ENCODE data around the gene BCCIP.

Gene BCCIP

GRCh38 chr10:125775491-125776106 lies 47.7 kb upstream of the BCCIP start, which contains the start of gene MMP21:
MMP21 (minus strand) TSS chr10:125775821; CDS start chr10:125775821, 0 bp downstream.
- no peak within 1 kb of the TSS for H3K4me2 ChIP-seq (ENCODE audit: low read length, poor library complexity, severe bottlenecking)
- H3K27me3 ChIP-seq (ENCODE audit: control insufficient read depth in 1 of 2, insufficient read depth in 1 of 2, low read length in 2 of 2), result peaks cover 13 to 19% of the 10 kb centered on the region in 2 experiments
- H3K4me3 ChIP-seq (ENCODE audit: insufficient read depth in 1 of 2, low read depth in 1 of 2, low read length in 2 of 2), result no peak within 1 kb of the TSS
- H3K9me3 ChIP-seq (ENCODE audit: control insufficient read depth, low read length), result no peaks in the 10 kb centered on the region
- H3K27ac ChIP-seq (ENCODE audit: low read length, poor library complexity, severe bottlenecking), result no peak within 1 kb of the TSS
- H3K4ac ChIP-seq (ENCODE audit: low read depth in 1 of 2, low read length in 2 of 2), result no peak within 1 kb of the TSS
- no peak within 1 kb of the TSS for H3K23ac ChIP-seq (ENCODE audit: low read length in 2 of 2)
- H3K18ac ChIP-seq (ENCODE audit: low read depth in 1 of 2, low read length in 2 of 2), result no peak within 1 kb of the TSS
- H2BK120ac ChIP-seq (ENCODE audit: low read depth, low read length), result no peak within 1 kb of the TSS
- no peak within 1 kb of the TSS for H2BK12ac ChIP-seq (ENCODE audit: low read length in 2 of 2)
- DNase-seq, result no peak
- H3K4me1 ChIP-seq (ENCODE audit: control insufficient read depth, insufficient read depth, low read depth, low read length), result peaks cover 3% of the 10 kb centered on the region
- no peak within 1 kb of the TSS for H2BK5ac ChIP-seq (ENCODE audit: low read depth, low read length, poor library complexity, severe bottlenecking)
- H2AFZ ChIP-seq (ENCODE audit: low read depth, low read length), result no peak within 1 kb of the TSS
- no peak within 1 kb of the TSS for H2AK5ac ChIP-seq (ENCODE audit: low read length, severe bottlenecking)
- WGBS, result 94% methylated on average over 26 of the region's 26 CpGs
- no peak within 1 kb of the TSS for H4K91ac ChIP-seq (ENCODE audit: low read length)
- H4K8ac ChIP-seq (ENCODE audit: low read length), result no peak within 1 kb of the TSS
- H3K79me1 ChIP-seq (replicated peaks; ENCODE audit: low read length, poor library complexity, severe bottlenecking), result no peaks in the 10 kb centered on the region
- H3K9ac ChIP-seq (ENCODE audit: low read length), result no peak within 1 kb of the TSS
- H3K36me3 ChIP-seq (ENCODE audit: control insufficient read depth in 1 of 2, insufficient read depth in 2 of 2, low read depth in 1 of 2, low read length in 2 of 2), result no peaks in the 10 kb centered on the region
- H3K14ac ChIP-seq (ENCODE audit: low read length in 2 of 2), result no peak within 1 kb of the TSS
- no peak within 1 kb of the TSS for H2BK15ac ChIP-seq (ENCODE audit: low read depth, poor library complexity, severe bottlenecking)

DNA sequence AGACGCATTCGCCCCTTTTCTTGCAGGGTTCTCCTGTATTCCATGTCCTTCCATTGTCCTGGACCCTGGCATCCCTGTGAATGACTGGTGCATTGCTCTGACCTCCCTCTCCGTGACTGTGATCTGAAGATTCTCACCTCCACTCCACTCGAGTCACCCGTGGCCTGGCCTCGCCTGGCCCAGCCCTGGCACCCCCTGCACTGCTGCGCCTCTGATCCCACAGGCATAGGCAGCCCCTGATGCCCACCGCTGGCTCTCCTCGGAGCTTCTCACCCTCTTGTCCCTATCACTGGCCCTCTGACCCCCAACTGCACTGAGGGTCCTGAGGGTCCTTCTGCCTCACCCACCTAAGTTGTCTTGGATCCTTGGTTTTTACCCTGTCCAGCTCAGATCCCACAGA lies 45.5 kb upstream of the BCCIP start:
- H2AFZ ChIP-seq (ENCODE audit: low read depth, low read length), result no peak overlapping the region
- H4K8ac ChIP-seq (ENCODE audit: low read length), result no peak overlapping the region
- no peak overlapping the region for H2AK5ac ChIP-seq (ENCODE audit: low read length, severe bottlenecking)
- no peaks in the 10 kb centered on the region for H3K9me3 ChIP-seq (ENCODE audit: control insufficient read depth, low read length)
- H3K27ac ChIP-seq (ENCODE audit: low read length, poor library complexity, severe bottlenecking), result no peak overlapping the region
- no peak overlapping the region for H2BK15ac ChIP-seq (ENCODE audit: low read depth, poor library complexity, severe bottlenecking)
- H3K9ac ChIP-seq (ENCODE audit: low read length), result no peak overlapping the region
- H2BK5ac ChIP-seq (ENCODE audit: low read depth, low read length, poor library complexity, severe bottlenecking), result no peak overlapping the region
- H3K4me2 ChIP-seq (ENCODE audit: low read length, poor library complexity, severe bottlenecking), result no peak overlapping the region
- H4K91ac ChIP-seq (ENCODE audit: low read length), result no peak overlapping the region
- H3K4ac ChIP-seq (ENCODE audit: low read depth in 1 of 2, low read length in 2 of 2), result no peak overlapping the region
- no peak overlapping the region for H3K18ac ChIP-seq (ENCODE audit: low read depth in 1 of 2, low read length in 2 of 2)
- WGBS, result 92% methylated on average over 9 of the region's 9 CpGs
- H3K79me1 ChIP-seq (replicated peaks; ENCODE audit: low read length, poor library complexity, severe bottlenecking), result no peaks in the 10 kb centered on the region
- H3K4me1 ChIP-seq (ENCODE audit: control insufficient read depth, insufficient read depth, low read depth, low read length), result peaks cover 3% of the 10 kb centered on the region
- no peaks in the 10 kb centered on the region for H3K36me3 ChIP-seq (ENCODE audit: control insufficient read depth in 1 of 2, insufficient read depth in 2 of 2, low read depth in 1 of 2, low read length in 2 of 2)
- no peak overlapping the region for H2BK120ac ChIP-seq (ENCODE audit: low read depth, low read length)
- no peak overlapping the region for H2BK12ac ChIP-seq (ENCODE audit: low read length in 2 of 2)
- no peak overlapping the region for H3K14ac ChIP-seq (ENCODE audit: low read length in 2 of 2)
- peaks cover 13 to 19% of the 10 kb centered on the region in 2 experiments for H3K27me3 ChIP-seq (ENCODE audit: control insufficient read depth in 1 of 2, insufficient read depth in 1 of 2, low read length in 2 of 2)
- no peak overlapping the region for H3K23ac ChIP-seq (ENCODE audit: low read length in 2 of 2)
- no peak overlapping the region for H3K4me3 ChIP-seq (ENCODE audit: insufficient read depth in 1 of 2, low read depth in 1 of 2, low read length in 2 of 2)
- DNase-seq, result no peak

DNA sequence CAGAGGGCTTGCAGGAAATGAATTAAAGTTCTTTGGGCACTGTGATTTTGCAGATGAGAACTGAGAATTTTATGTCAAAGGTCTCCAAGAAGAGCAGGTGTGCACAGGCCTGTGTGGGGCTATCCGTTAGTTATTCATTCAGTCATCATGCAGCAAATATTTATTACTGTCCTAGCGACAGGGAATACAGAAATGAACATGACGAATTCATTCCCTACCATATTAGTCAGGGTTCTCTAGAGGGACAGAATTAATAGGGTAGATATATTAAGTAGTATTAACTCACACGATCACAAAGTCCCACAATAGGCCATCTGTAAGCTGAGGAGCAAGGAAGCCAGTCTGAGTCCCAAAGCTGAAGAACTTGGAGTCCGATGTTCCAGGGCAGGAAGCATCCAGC lies 44.8 kb upstream of the BCCIP start:
- no peak overlapping the region for H2BK15ac ChIP-seq (ENCODE audit: low read depth, poor library complexity, severe bottlenecking)
- no peaks in the 10 kb centered on the region for H3K9me3 ChIP-seq (ENCODE audit: control insufficient read depth, low read length)
- no peak overlapping the region for H3K18ac ChIP-seq (ENCODE audit: low read depth in 1 of 2, low read length in 2 of 2)
- no peak overlapping the region for H2BK120ac ChIP-seq (ENCODE audit: low read depth, low read length)
- no peak overlapping the region for H3K27ac ChIP-seq (ENCODE audit: low read length, poor library complexity, severe bottlenecking)
- no peaks in the 10 kb centered on the region for H3K79me1 ChIP-seq (replicated peaks; ENCODE audit: low read length, poor library complexity, severe bottlenecking)
- H3K4me1 ChIP-seq (ENCODE audit: control insufficient read depth, insufficient read depth, low read depth, low read length), result peaks cover 4% of the 10 kb centered on the region
- H3K23ac ChIP-seq (ENCODE audit: low read length in 2 of 2), result no peak overlapping the region
- no peak overlapping the region for H3K4ac ChIP-seq (ENCODE audit: low read depth in 1 of 2, low read length in 2 of 2)
- H2BK12ac ChIP-seq (ENCODE audit: low read length in 2 of 2), result no peak overlapping the region
- no peak overlapping the region for H2AK5ac ChIP-seq (ENCODE audit: low read length, severe bottlenecking)
- H3K4me2 ChIP-seq (ENCODE audit: low read length, poor library complexity, severe bottlenecking), result no peak overlapping the region
- H4K91ac ChIP-seq (ENCODE audit: low read length), result no peak overlapping the region
- no peak overlapping the region for H2BK5ac ChIP-seq (ENCODE audit: low read depth, low read length, poor library complexity, severe bottlenecking)
- 94% methylated on average over 2 of the region's 5 CpGs for WGBS
- H2AFZ ChIP-seq (ENCODE audit: low read depth, low read length), result no peak overlapping the region
- no peak overlapping the region for H3K9ac ChIP-seq (ENCODE audit: low read length)
- peaks cover 13 to 19% of the 10 kb centered on the region in 2 experiments for H3K27me3 ChIP-seq (ENCODE audit: control insufficient read depth in 1 of 2, insufficient read depth in 1 of 2, low read length in 2 of 2)
- no peak overlapping the region for H3K4me3 ChIP-seq (ENCODE audit: insufficient read depth in 1 of 2, low read depth in 1 of 2, low read length in 2 of 2)
- DNase-seq, result no peak
- H3K36me3 ChIP-seq (ENCODE audit: control insufficient read depth in 1 of 2, insufficient read depth in 2 of 2, low read depth in 1 of 2, low read length in 2 of 2), result no peaks in the 10 kb centered on the region
- no peak overlapping the region for H3K14ac ChIP-seq (ENCODE audit: low read length in 2 of 2)
- H4K8ac ChIP-seq (ENCODE audit: low read length), result no peak overlapping the region

DNA sequence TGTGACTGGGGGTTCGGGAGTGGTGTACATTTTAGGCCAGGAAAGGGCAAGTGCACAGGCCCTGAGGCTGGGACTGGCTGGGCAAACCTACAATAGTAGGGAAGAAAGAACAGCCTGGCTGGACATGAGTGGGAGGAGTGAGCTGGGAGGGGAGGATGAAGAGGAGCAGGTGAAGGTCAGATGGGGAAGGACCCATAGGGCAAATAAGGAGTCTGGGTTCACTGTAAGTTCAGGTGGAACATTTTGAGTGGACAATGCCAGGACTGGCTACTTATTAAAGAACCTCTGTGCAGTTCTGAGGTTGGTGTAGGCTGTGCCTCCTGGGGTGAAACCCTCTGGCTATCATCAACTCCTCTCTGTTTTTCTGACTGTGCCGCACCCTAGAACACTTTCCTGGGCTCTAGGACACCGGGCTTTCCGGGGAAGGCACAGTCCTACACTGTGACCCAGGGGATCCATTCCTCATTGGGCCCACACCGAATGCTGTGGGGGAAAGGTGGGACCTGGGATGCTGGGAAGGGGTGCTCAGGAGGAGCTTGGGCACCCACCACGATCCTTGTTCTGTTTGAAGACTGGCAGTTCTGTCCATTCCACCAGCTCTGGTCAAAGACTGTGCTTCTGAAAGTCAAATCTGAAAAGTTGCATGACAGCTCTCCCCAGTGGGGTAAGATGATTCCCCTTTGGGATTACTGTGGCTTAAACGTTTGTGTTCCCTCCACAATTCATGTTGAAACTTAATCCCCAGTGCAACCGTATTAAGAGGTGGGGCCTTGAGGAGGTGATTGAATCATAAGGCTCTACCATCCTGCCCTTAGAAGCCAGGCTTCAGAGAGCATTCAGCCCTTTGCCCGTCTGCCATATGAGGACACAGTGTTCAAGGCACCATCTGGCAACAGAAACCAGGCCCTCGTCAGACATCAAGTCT lies 43.7 kb upstream of the BCCIP start:
- Histone ChIP-seq H2AFZ (ENCODE audit: low read depth, low read length) (no peak overlapping the region), H2AK5ac (ENCODE audit: low read length, severe bottlenecking) (no peak overlapping the region), H3K27me3 (ENCODE audit: control insufficient read depth in 1 of 2, insufficient read depth in 1 of 2, low read length in 2 of 2) (peaks cover 13 to 19% of the 10 kb centered on the region in 2 experiments), H3K4me2 (ENCODE audit: low read length, poor library complexity, severe bottlenecking) (no peak overlapping the region), H4K91ac (ENCODE audit: low read length) (no peak overlapping the region), H3K4ac (ENCODE audit: low read depth in 1 of 2, low read length in 2 of 2) (no peak overlapping the region), H3K79me1 (replicated peaks; ENCODE audit: low read length, poor library complexity, severe bottlenecking) (no peaks in the 10 kb centered on the region), H2BK12ac (ENCODE audit: low read length in 2 of 2) (no peak overlapping the region), H2BK5ac (ENCODE audit: low read depth, low read length, poor library complexity, severe bottlenecking) (no peak overlapping the region), H3K4me1 (ENCODE audit: control insufficient read depth, insufficient read depth, low read depth, low read length) (peaks cover 2% of the 10 kb centered on the region), H3K9me3 (ENCODE audit: control insufficient read depth, low read length) (no peaks in the 10 kb centered on the region), H3K36me3 (ENCODE audit: control insufficient read depth in 1 of 2, insufficient read depth in 2 of 2, low read depth in 1 of 2, low read length in 2 of 2) (no peaks in the 10 kb centered on the region), H3K4me3 (ENCODE audit: insufficient read depth in 1 of 2, low read depth in 1 of 2, low read length in 2 of 2) (no peak overlapping the region), H3K14ac (ENCODE audit: low read length in 2 of 2) (no peak overlapping the region), H3K23ac (ENCODE audit: low read length in 2 of 2) (no peak overlapping the region), H2BK120ac (ENCODE audit: low read depth, low read length) (no peak overlapping the region), H3K18ac (ENCODE audit: low read depth in 1 of 2, low read length in 2 of 2) (no peak overlapping the region), H2BK15ac (ENCODE audit: low read depth, poor library complexity, severe bottlenecking) (no peak overlapping the region), H4K8ac (ENCODE audit: low read length) (no peak overlapping the region), H3K9ac (ENCODE audit: low read length) (no peak overlapping the region), H3K27ac (ENCODE audit: low read length, poor library complexity, severe bottlenecking) (no peak overlapping the region)
- no peak for DNase-seq
- 92% methylated on average over 9 of the region's 10 CpGs for WGBS

Measured in mesenchymal stem cell (in vitro differentiated cells and primary cell).